Activated T-helper 1 cell treated with anti-CD3 and anti-CD28 coated beads, Interleukin-12 subunit alpha, Interleukin-12 subunit beta, Interleukin-2, Interleukin-4 antibody, amounts not matched to agents 30 ng/mL and 10 ng/mL and 1 ng/mL, durations not matched to agents 14 hours and 24 hours and 36 hours (primary cell): ENCODE data around the gene LILRA2. TPM values are rescaled to one million over a fixed set of nuclear protein-coding genes. Genes with fewer than 3 reads are reported as not detected.
"Not testable (repeated sequence)": the region's sequence is repeated elsewhere in the genome, so short reads cannot be mapped to it uniquely, and the experiment has no call there.

Experiments used
- DNase-seq: peaks from one replicate; pipeline ENCODE4 v3.0.0; 2021; ENCODE audit warnings: low spot score
- H3K27ac Mint-ChIP-seq: one replicate; pipeline ENCODE4 v1.8.0; 2021; ENCODE audit warnings: mild to moderate bottlenecking, mixed read lengths
- H3K27me3 Mint-ChIP-seq: one replicate; pipeline ENCODE4 v1.8.0; 2022; ENCODE audit warnings: mild to moderate bottlenecking, moderate library complexity, mixed read lengths; ENCODE audit not compliant: insufficient read depth
- H3K36me3 Mint-ChIP-seq: one replicate; pipeline ENCODE4 v1.8.0; 2021; ENCODE audit warnings: low read depth, mixed read lengths
- H3K4me1 Mint-ChIP-seq: one replicate; pipeline ENCODE4 v1.8.0; 2021; ENCODE audit warnings: low read depth, mixed read lengths
- H3K4me3 Mint-ChIP-seq: one replicate; pipeline ENCODE4 v1.8.0; 2021; ENCODE audit warnings: mild to moderate bottlenecking, moderate library complexity, mixed read lengths
- H3K9me3 Mint-ChIP-seq: one replicate; pipeline ENCODE4 v1.8.0; 2021; ENCODE audit warnings: mixed read lengths
- intact Hi-C: fragments of 100-400 bp; cut with micrococcal nuclease; formaldehyde crosslinking; loops from one replicate; pipeline ENCODE4 v1.15.1; 2024
- total RNA-seq: library from RNA; stranded (reverse); gene quantifications from 2 replicates; pipeline ENCODE4 v1.2.3, GENCODE V29; 2022

LILRA2 gene
- total RNA-seq, 1 donor from 2014 or later, result not detected

GRCh38 chr19:54574051-54574450, 461 bp downstream of the LILRA2 start:
- H3K27me3 Mint-ChIP-seq, result peaks cover 6% of the 10 kb centered on the region
- no peak overlapping the region for H3K27ac Mint-ChIP-seq
- no peak overlapping the region for H3K4me3 Mint-ChIP-seq
- H3K4me1 Mint-ChIP-seq, result peaks cover 16% of the 10 kb centered on the region
- no peaks in the 10 kb centered on the region for H3K9me3 Mint-ChIP-seq
- intact Hi-C loops, result no loop called here
- DNase-seq, result no peak
- H3K36me3 Mint-ChIP-seq, result no peaks in the 10 kb centered on the region

GRCh38 chr19:54574527-54575056, 1.0 kb downstream of the LILRA2 start:
- intact Hi-C loops, result no loop called here
- H3K27ac Mint-ChIP-seq, result no peak overlapping the region
- no peaks in the 10 kb centered on the region for H3K9me3 Mint-ChIP-seq
- peaks cover 16% of the 10 kb centered on the region for H3K4me1 Mint-ChIP-seq
- DNase-seq, result no peak
- peaks cover 2% of the 10 kb centered on the region for H3K27me3 Mint-ChIP-seq
- H3K4me3 Mint-ChIP-seq, result no peak overlapping the region
- H3K36me3 Mint-ChIP-seq, result no peaks in the 10 kb centered on the region

GRCh38 chr19:54575205-54575604, 1.6 kb downstream of the LILRA2 start:
- H3K4me3 Mint-ChIP-seq, intact Hi-C loops, H3K27ac Mint-ChIP-seq, H3K36me3 Mint-ChIP-seq, DNase-seq, H3K9me3 Mint-ChIP-seq, H3K27me3 Mint-ChIP-seq: not testable (repeated sequence)
- peaks cover 16% of the 10 kb centered on the region for H3K4me1 Mint-ChIP-seq

DNA sequence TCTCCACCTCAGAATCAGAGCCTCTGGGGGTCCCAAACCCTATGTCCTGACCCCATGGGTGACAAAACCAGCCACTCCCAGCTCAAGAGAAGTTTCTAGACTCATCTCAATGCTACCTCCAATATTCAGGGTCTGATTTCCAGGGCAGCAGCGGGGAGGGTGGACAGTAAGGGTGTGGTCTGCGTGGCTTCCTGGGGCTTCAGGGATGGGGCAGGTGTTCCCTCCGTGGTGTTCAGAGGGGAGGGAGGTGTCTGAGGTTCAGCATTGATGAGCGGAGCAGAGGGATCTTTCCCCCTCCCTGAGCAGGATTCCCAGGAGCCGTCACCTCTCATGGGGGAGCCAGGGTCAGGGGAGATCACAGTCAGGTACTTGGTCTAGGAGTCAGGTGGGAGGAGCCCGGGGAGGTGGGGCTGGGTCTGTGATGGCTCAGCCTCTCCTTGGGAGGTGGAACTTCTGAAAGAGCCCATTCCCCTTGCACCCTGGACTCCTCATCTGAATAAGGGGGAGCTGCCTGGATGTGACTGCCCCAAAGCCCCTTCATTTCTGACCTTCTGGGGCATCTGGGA, 2.9 kb downstream of the LILRA2 start:
- Mint-ChIP-seq H3K4me3 (no peak overlapping the region), H3K27ac (no peak overlapping the region), H3K4me1 (peaks cover 16% of the 10 kb centered on the region), H3K27me3 (no peaks in the 10 kb centered on the region), H3K36me3 (no peaks in the 10 kb centered on the region), H3K9me3 (no peaks in the 10 kb centered on the region)
- intact Hi-C loops, result no loop called here
- DNase-seq, result no peak

GRCh38 chr19:54577334-54577733, 3.7 kb downstream of the LILRA2 start:
- peaks cover 15% of the 10 kb centered on the region for H3K4me1 Mint-ChIP-seq
- DNase-seq, result no peak
- H3K27ac Mint-ChIP-seq, result no peak overlapping the region
- H3K27me3 Mint-ChIP-seq, result peaks cover 5% of the 10 kb centered on the region
- intact Hi-C loops, result no loop called here
- H3K36me3 Mint-ChIP-seq, result no peaks in the 10 kb centered on the region
- H3K9me3 Mint-ChIP-seq, result no peaks in the 10 kb centered on the region
- H3K4me3 Mint-ChIP-seq, result no peak overlapping the region

DNA sequence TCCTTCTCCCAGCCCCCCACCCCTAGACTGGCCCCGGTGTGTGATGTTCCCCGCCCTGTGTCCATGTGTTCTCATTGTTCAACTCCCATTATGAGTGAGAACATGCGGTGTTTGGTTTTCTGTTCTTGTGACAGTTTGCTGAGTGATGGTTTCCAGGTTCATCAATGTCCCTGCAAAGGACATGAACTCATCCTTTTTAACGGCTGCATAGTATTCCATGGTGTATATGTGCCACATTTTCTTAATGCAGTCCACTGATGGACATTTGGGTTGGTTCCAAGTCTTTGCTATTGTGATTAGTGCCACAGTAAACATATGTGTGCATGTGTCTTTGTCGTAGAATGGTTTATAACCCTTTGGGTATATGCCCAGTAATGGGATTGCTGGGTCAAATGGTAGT, 4.7 kb downstream of the LILRA2 start:
- H3K27me3 Mint-ChIP-seq, result peaks cover 11% of the 10 kb centered on the region
- H3K4me3 Mint-ChIP-seq, result not testable (repeated sequence)

DNA sequence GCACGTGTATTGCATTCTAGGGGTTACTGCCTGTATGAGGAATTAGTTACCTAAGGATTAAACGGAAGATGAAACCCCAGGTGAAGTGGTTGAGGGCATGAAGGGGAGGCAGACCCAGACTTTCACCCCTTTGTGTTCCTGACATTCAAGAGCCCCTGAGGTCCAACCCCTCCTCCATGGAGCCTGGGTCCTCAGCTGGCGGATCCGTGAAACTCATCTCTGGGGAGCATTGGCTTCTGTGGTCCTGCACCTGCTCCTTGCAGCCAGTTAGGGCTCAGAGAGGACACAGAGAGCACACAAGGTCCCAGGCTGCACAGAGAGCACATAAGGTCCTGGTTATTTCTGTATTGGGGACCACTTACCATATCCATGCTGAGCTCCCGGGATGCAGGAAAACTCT, 12.8 kb downstream of the LILRA2 start:
- H3K9me3 Mint-ChIP-seq, result no peaks in the 10 kb centered on the region
- H3K27ac Mint-ChIP-seq, result no peak overlapping the region
- no peaks in the 10 kb centered on the region for H3K4me1 Mint-ChIP-seq
- no peaks in the 10 kb centered on the region for H3K36me3 Mint-ChIP-seq
- intact Hi-C loops, result no loop called here
- no peak overlapping the region for H3K4me3 Mint-ChIP-seq
- no peak for DNase-seq
- peaks cover 15% of the 10 kb centered on the region for H3K27me3 Mint-ChIP-seq

More for the DNA sequence above, 4.7 kb downstream of the LILRA2 start:
- H3K9me3 Mint-ChIP-seq, H3K4me1 Mint-ChIP-seq, DNase-seq, H3K36me3 Mint-ChIP-seq, intact Hi-C loops, H3K27ac Mint-ChIP-seq: not testable (repeated sequence)

GRCh38 chr19:54587026-54587425, 13.4 kb downstream of the LILRA2 start:
- Mint-ChIP-seq H3K36me3 (no peaks in the 10 kb centered on the region), H3K4me1 (no peaks in the 10 kb centered on the region), H3K27ac (no peak overlapping the region), H3K4me3 (no peak overlapping the region), H3K9me3 (no peaks in the 10 kb centered on the region), H3K27me3 (peaks cover 12% of the 10 kb centered on the region)
- DNase-seq, result no peak
- intact Hi-C loops, result no loop called here

- intact Hi-C loops, H3K9me3 Mint-ChIP-seq, H3K36me3 Mint-ChIP-seq, H3K4me3 Mint-ChIP-seq, H3K27me3 Mint-ChIP-seq, H3K27ac Mint-ChIP-seq, H3K4me1 Mint-ChIP-seq, DNase-seq: not testable (repeated sequence)
Measured at GRCh38 chr19:54593445-54593844, 19.9 kb downstream of the LILRA2 start, which contains the start of gene LILRA1. LILRA1 (plus strand) TSS chr19:54593632; CDS start chr19:54594245, 613 bp downstream.

GRCh38 chr19:54593931-54594626, 20.5 kb downstream of the LILRA2 start:
- H3K9me3 Mint-ChIP-seq, DNase-seq, intact Hi-C loops, H3K27ac Mint-ChIP-seq, H3K27me3 Mint-ChIP-seq, H3K4me1 Mint-ChIP-seq, H3K36me3 Mint-ChIP-seq, H3K4me3 Mint-ChIP-seq: not testable (repeated sequence)

- Mint-ChIP-seq H3K27ac (no peak overlapping the region), H3K4me1 (no peaks in the 10 kb centered on the region), H3K9me3 (no peaks in the 10 kb centered on the region), H3K4me3 (no peak overlapping the region), H3K27me3 (peaks cover 8% of the 10 kb centered on the region), H3K36me3 (no peaks in the 10 kb centered on the region)
- intact Hi-C loops, result no loop called here
- no peak for DNase-seq
Measured at GRCh38 chr19:54594737-54595136, 21.1 kb downstream of the LILRA2 start.

DNA sequence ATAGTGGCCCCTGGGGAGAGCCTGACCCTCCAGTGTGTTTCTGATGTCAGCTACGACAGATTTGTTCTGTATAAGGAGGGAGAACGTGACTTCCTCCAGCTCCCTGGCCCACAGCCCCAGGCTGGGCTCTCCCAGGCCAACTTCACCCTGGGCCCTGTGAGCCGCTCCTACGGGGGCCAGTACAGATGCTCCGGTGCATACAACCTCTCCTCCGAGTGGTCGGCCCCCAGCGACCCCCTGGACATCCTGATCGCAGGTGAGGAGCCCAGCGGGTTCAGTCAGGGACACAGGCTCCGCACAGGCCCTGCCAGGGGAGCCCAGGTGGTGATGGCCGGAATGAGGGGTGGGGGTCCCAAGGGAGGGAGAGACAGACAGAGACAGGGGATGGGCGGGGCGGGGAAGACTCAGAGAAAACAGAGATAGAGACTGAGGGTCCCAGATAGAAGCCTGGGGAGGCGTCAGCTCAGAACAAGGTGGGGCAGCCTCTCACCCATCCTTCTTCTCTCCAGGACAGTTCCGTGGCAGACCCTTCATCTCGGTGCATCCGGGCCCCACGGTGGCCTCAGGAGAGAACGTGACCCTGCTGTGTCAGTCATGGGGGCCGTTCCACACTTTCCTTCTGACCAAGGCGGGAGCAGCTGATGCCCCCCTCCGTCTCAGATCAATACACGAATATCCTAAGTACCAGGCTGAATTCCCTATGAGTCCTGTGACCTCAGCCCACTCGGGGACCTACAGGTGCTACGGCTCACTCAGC, 22.3 kb downstream of the LILRA2 start:
- intact Hi-C loops, H3K4me1 Mint-ChIP-seq: not testable (repeated sequence)
- peak overlapping the region; percentile 58 for H3K27ac Mint-ChIP-seq

GRCh38 chr19:54600212-54600611, 26.6 kb downstream of the LILRA2 start:
- Mint-ChIP-seq H3K36me3 (no peaks in the 10 kb centered on the region), H3K27ac (no peak overlapping the region), H3K4me1 (no peaks in the 10 kb centered on the region), H3K4me3 (no peak overlapping the region), H3K27me3 (peaks cover 4% of the 10 kb centered on the region), H3K9me3 (no peaks in the 10 kb centered on the region)
- no peak for DNase-seq
- intact Hi-C loops, result no loop called here

More for the DNA sequence above, 22.3 kb downstream of the LILRA2 start:
- not testable (repeated sequence) for H3K36me3 Mint-ChIP-seq, DNase-seq, H3K27me3 Mint-ChIP-seq, H3K9me3 Mint-ChIP-seq, H3K4me3 Mint-ChIP-seq
